Progenitor cell of endocrine pancreas (in vitro differentiated cells): Measurements from ENCODE around the gene SLC10A7. TPM values are rescaled to one million over a fixed set of nuclear protein-coding genes. Genes with fewer than 3 reads are reported as not detected.

ENCODE experiments used
- DNase-seq: peaks from one replicate; pipeline ENCODE4 v3.0.0; 2021; ENCODE audit warnings: low spot score; ENCODE audit not compliant: unreplicated experiment
- H3K27ac Mint-ChIP-seq: 2 replicates; pipeline ENCODE4 v1.8.0; 2021; ENCODE audit warnings: mild to moderate bottlenecking, moderate library complexity, mixed read lengths
- H3K27me3 Mint-ChIP-seq: 2 replicates; pipeline ENCODE4 v1.8.0; 2021; ENCODE audit warnings: mixed read lengths
- H3K36me3 Mint-ChIP-seq: 2 replicates; pipeline ENCODE4 v1.8.0; 2022; ENCODE audit warnings: mixed read lengths; ENCODE audit not compliant: insufficient read depth
- H3K4me1 Mint-ChIP-seq: 2 replicates; pipeline ENCODE4 v1.8.0; 2021; ENCODE audit warnings: low read depth, mixed read lengths
- H3K4me3 Mint-ChIP-seq: 2 replicates; pipeline ENCODE4 v1.8.0; 2021; ENCODE audit warnings: low read depth, mild to moderate bottlenecking, moderate library complexity, mixed read lengths
- H3K9me3 Mint-ChIP-seq: 2 replicates; pipeline ENCODE4 v1.8.0; 2021; ENCODE audit warnings: low read depth, mixed read lengths
- total RNA-seq: library from RNA; stranded (reverse); gene quantifications from 2 replicates; pipeline ENCODE4 v1.2.1, GENCODE V29; 2021
- TF ChIP-seq, protein P1 (sequence below): fragments of 200-600 bp; sonication (generic); IDR thresholded peaks from one replicate; pipeline ENCODE4 v1.5.0; 2021; ENCODE audit warnings: antibody characterized with exemption, mild to moderate bottlenecking; ENCODE audit not compliant: unreplicated experiment

The SLC10A7 gene
- total RNA-seq, 1 donor from 2014 or later: 14.1 TPM

DNA sequence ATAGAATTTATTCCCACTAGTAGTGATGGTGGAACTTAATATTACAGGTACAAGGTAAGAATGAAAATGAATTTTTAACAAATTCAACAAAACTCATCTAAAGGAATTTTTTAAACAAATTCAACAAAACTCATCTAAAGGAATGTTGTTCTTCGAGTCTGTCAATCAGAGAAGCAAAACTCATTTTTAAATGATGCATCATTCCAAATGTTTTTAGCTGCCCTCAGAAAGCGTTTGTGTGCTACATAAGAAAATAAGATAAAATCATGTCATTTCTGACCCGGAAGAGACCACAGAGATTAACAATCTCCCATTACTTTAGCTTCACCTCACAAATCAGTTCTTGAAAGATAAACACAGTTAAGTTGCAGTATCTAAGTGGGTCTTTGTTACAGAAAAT is 178.0 kb downstream of the SLC10A7 start:
- H3K9me3 Mint-ChIP-seq: no peaks in the 10 kb centered on the region
- H3K36me3 Mint-ChIP-seq: no peaks in the 10 kb centered on the region
- H3K27me3 Mint-ChIP-seq: peaks cover 1% of the 10 kb centered on the region
- DNase-seq: no peak
- peaks cover 11% of the 10 kb centered on the region for H3K4me1 Mint-ChIP-seq
- TF ChIP-seq, protein P1, sequence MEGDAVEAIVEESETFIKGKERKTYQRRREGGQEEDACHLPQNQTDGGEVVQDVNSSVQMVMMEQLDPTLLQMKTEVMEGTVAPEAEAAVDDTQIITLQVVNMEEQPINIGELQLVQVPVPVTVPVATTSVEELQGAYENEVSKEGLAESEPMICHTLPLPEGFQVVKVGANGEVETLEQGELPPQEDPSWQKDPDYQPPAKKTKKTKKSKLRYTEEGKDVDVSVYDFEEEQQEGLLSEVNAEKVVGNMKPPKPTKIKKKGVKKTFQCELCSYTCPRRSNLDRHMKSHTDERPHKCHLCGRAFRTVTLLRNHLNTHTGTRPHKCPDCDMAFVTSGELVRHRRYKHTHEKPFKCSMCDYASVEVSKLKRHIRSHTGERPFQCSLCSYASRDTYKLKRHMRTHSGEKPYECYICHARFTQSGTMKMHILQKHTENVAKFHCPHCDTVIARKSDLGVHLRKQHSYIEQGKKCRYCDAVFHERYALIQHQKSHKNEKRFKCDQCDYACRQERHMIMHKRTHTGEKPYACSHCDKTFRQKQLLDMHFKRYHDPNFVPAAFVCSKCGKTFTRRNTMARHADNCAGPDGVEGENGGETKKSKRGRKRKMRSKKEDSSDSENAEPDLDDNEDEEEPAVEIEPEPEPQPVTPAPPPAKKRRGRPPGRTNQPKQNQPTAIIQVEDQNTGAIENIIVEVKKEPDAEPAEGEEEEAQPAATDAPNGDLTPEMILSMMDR: no peak
- H3K4me3 Mint-ChIP-seq: no peak overlapping the region
- no peak overlapping the region for H3K27ac Mint-ChIP-seq

DNA sequence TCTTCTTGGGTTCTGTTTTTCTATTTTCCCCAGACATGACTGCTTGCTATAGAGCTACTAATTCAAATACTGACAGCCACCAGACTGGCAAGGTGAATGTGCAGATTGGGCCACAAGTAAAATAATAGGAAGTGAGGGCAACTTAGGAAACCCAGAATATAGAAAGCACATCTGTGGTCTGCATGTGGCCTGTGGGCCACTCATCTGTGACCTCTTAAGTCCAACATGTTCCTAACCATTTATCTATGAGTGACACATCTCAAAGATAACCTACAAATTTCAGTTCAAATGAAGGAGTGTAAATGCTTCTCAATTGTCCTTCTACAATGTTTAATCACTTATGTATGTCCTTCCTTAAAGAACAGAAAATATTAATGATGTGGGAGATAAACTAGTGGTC is 178.5 kb downstream of the SLC10A7 start:
- Mint-ChIP-seq H3K27ac (no peak overlapping the region), H3K36me3 (no peaks in the 10 kb centered on the region), H3K4me3 (no peak overlapping the region), H3K27me3 (peaks cover 6% of the 10 kb centered on the region), H3K4me1 (peaks cover 11% of the 10 kb centered on the region), H3K9me3 (no peaks in the 10 kb centered on the region)
- TF ChIP-seq, protein P1: no peak
- no peak for DNase-seq

DNA sequence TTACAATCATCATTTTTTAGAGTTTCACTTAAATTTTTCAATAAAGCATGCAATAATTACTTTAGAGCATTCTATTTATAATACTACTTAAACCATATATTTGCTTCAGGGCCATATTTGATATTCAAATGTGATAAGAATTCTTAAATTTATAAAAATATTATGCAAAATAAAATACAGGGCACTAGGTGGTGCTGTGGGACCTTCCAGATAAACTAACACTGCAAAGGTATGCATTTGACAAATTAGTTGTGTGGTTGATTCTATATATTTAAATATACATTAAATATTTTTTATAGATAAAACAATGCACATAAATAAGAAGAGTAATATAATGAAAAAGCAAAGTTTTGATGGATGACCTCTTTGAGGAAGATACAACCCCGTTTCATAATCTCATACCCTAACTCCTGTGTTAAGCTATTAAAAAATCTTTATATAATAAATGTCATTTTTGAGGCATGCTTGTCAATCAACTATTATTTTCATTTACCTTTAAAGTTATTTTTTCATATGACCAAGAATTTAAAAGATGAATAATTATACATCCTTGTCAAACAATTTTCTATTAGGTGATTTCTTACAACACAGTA is 179.0 kb downstream of the SLC10A7 start:
- no peaks in the 10 kb centered on the region for H3K9me3 Mint-ChIP-seq
- no peak overlapping the region for H3K27ac Mint-ChIP-seq
- H3K36me3 Mint-ChIP-seq: no peaks in the 10 kb centered on the region
- DNase-seq: no peak
- H3K27me3 Mint-ChIP-seq: peaks cover 6% of the 10 kb centered on the region
- H3K4me3 Mint-ChIP-seq: no peak overlapping the region
- TF ChIP-seq, protein P1: peak; percentile 78
- H3K4me1 Mint-ChIP-seq: peaks cover 11% of the 10 kb centered on the region

DNA sequence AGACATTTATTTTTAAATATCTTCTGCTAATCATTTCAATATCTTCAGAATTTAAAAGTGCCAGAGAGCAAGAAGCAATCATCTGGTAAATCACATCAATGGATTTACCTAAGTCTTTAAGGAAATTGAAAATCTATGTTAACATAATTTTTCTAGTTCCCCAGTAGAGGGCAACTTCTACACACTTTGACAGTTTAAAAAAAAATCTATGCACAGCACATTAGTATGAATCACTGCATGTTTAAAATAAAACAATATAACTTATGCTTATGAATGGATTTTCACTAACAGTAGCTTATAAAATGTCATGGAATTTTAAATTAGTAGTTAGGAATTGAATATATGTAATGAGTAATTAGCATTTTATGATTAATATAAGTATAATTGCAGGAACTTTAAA is 180.9 kb downstream of the SLC10A7 start:
- H3K27me3 Mint-ChIP-seq: peaks cover 9% of the 10 kb centered on the region
- H3K27ac Mint-ChIP-seq: no peak overlapping the region
- no peaks in the 10 kb centered on the region for H3K9me3 Mint-ChIP-seq
- no peak overlapping the region for H3K4me3 Mint-ChIP-seq
- DNase-seq: no peak
- peaks cover 20% of the 10 kb centered on the region for H3K4me1 Mint-ChIP-seq
- TF ChIP-seq, protein P1: peak; percentile 58
- H3K36me3 Mint-ChIP-seq: no peaks in the 10 kb centered on the region

DNA sequence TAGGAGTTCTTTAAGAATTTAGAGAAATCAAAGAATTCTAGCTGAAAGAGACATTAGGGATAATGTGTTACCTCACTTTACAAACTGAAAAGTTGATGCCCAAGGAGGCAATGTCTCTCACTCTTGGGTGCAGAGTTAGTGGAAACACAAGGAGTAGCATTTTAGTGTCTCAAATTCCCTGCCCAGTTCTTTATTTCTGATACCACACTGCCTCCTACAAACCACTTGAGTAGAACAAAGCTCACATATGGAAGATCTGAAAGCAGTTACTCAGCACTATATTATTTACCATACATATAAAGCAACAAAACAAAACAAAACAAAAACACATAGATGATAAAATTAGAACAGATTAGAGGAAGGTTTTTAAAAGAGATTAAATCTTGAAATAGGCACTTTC is 183.2 kb downstream of the SLC10A7 start:
- TF ChIP-seq, protein P1: no peak
- Mint-ChIP-seq H3K4me3 (no peak overlapping the region), H3K36me3 (no peaks in the 10 kb centered on the region), H3K9me3 (no peaks in the 10 kb centered on the region), H3K27me3 (peaks cover 9% of the 10 kb centered on the region), H3K27ac (no peak overlapping the region), H3K4me1 (peaks cover 18% of the 10 kb centered on the region)
- DNase-seq: no peak
